ENCODE measurements around the gene ECE1.
A peak's percentile ranks its signal among the peaks of the same experiment; 100 is the strongest.

ECE1 gene

GRCh38 chr1:21289700-21290545 lies at the start of gene ECE1:
Gene ECE1, minus strand, starts transcription at chr1:21290463. Its CDS starts 49 bp downstream, at chr1:21290414.
- DNase-seq (ENCODE audit: extremely low read depth in 1 of 2, low read depth in 1 of 2), result no peak

DNA sequence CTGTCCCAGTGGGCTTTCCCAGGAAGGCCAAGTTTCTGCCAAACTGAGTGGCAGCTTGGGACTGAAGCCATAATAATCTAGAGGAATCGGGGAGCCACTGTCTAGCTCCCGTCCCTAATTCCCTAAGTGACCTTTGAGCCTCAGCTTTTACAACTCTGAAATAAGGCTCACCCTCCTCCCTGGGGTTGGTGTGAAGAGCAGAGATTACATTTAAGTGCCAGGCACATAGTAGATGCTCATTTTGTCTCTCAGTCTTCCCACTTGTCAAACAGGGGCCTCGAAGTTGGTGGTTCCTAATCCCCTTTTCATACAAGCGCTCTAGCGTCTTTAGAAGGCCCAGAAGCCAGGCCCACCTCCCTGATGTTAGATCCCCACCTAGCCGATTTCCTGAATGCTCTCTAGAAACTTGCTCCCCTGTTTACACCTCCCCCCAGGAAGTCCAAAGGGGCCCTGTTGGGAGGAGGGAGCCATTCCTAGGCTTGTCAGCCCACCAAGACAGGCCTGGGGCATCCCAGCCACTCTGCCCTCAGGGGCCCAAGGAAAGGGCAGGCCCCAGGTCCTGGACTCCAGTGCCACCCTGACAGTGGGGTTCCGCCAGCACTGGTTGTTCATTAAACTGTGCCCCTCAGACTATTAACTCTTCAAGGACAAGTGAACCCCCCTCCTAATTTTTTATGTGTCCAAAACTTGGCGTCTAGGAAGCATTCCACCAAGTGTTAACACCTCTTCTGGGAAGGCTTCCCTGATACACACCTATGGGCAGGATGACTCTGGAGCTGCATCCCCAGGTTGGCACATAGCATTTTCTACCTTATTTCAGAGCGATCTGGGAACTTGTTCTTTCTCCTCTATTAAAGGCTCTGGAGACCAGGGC lies 49.3 kb upstream of the ECE1 start:
- DNase-seq (ENCODE audit: extremely low read depth in 1 of 2, low read depth in 1 of 2), result no peak

DNA sequence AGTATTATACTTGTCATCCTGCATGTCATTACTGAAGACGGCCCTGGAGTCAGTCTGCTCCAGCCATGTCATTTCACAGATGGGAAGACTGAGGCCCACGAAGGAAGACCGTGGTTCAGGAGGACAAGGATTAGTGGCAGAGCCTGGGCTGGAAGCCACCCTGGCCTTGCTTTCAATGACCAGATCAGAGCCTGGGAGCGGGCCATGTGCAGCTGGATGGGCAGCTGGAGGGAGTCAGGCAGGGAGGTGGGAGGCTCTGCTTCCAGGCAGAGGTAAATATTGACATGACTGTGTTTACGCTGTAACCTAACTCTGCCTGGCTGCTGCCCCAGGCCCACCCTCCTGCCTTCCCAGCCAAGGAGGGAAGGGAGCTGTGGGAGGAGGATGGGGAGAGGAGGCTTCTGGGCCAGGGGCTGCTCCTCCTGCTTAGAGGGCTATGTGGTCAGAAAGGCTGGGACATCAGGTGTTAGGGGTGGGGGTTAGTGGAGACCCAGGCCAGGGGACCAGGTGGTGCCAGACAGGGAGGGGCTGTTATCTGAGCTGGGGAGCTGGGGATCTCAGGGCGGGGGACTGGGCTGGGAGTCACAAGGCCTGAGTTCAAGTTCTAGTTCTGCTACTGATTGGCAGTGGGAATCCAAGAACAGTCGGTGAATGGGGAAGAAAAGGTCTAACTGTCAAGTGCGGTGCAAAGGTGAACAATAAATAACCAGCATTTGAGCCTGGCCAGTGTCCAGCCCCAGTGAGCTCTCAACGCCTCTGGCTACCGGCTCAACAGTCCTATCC lies 48.5 kb upstream of the ECE1 start:
- DNase-seq (ENCODE audit: extremely low read depth in 1 of 2, low read depth in 1 of 2), result no peak

GRCh38 chr1:21337928-21338572 lies 47.8 kb upstream of the ECE1 start:
- DNase-seq (ENCODE audit: extremely low read depth in 1 of 2, low read depth in 1 of 2), result no peak

GRCh38 chr1:21337454-21337927 lies 47.2 kb upstream of the ECE1 start:
- DNase-seq (ENCODE audit: extremely low read depth in 1 of 2, low read depth in 1 of 2), result no peak

GRCh38 chr1:21337010-21337437 lies 46.8 kb upstream of the ECE1 start:
- DNase-seq (ENCODE audit: extremely low read depth in 1 of 2, low read depth in 1 of 2), result no peak

GRCh38 chr1:21335750-21336224 lies 45.5 kb upstream of the ECE1 start:
- no peak for DNase-seq (ENCODE audit: extremely low read depth in 1 of 2, low read depth in 1 of 2)

GRCh38 chr1:21335088-21335691 lies 44.9 kb upstream of the ECE1 start:
- no peak for DNase-seq (ENCODE audit: extremely low read depth in 1 of 2, low read depth in 1 of 2)

DNA sequence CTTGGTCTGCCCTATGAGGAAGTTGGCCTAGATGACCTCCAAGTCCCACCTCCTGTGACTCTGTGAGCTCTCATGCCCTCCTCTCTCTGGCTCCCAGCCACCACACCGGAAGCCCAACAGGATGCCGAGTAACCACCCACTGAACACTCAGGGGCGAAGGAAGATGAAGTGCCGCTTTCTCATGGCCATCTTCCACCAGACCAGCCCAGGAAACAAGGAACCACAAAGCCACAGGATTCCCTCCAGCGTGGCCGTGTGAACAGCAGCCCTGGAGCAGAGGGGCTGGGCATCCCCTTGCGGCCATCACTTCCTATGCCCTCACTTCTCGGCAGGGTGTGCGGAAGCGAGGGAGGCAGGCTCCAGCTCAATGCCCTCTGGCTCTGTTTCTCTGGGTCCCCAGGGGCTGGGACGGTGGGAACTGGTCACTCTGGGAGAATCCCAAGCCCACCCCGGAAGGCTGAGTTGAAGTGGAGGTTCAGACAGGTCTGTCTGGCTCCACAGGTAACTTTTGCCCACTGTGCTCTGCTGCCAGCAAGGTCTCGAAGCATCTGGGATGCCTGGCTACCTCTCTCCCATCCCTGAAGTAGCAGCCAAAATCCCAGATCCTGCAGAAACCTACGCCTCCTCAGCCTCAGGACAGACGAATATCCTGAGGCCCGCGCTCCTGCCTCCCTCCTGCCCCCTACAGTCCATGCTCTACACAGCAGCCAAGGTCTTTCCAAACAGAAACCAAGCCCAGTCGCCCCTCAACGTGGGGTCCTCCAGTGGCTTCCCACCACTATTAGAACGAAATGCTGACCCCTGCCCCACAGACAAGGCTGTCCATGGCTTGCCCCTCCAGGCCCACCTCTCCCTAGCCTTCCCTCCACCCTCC lies 44.2 kb upstream of the ECE1 start:
- DNase-seq (ENCODE audit: extremely low read depth in 1 of 2, low read depth in 1 of 2), result peak; percentile 42 to 65

- DNase-seq (ENCODE audit: extremely low read depth in 1 of 2, low read depth in 1 of 2), result no peak
Observed at GRCh38 chr1:21333824-21334213, 43.6 kb upstream of the ECE1 start.

- DNase-seq (ENCODE audit: extremely low read depth in 1 of 2, low read depth in 1 of 2), result no peak
Observed at GRCh38 chr1:21332554-21333311, 42.5 kb upstream of the ECE1 start.

GRCh38 chr1:21331752-21332478 lies 41.7 kb upstream of the ECE1 start:
- DNase-seq (ENCODE audit: extremely low read depth in 1 of 2, low read depth in 1 of 2), result no peak

DNA sequence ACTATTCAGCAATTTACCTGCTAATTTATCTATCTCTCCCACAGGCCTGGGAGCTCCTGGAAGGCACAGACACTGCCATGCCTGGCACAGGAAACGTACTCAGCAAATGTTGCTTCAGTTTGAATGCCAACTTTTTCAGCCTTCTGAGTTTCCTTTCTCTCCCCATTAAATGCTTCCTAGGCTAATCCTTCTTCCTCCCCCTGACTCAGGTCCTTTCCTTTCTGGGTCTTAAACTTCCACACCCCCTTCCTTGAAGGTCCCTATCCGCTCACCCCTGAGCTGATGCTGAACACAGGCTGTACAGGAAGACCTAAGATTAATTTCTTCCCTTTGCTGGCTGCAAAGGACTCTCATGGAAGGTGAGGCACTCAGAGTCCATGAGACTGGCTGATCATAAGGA lies 40.3 kb upstream of the ECE1 start:
- DNase-seq (ENCODE audit: extremely low read depth in 1 of 2, low read depth in 1 of 2), result no peak

- DNase-seq (ENCODE audit: extremely low read depth in 1 of 2, low read depth in 1 of 2), result no peak
Observed at GRCh38 chr1:21329209-21329844, 39.1 kb upstream of the ECE1 start.

GRCh38 chr1:21327566-21328323 lies 37.5 kb upstream of the ECE1 start:
- DNase-seq (ENCODE audit: extremely low read depth in 1 of 2, low read depth in 1 of 2), result no peak

DNA sequence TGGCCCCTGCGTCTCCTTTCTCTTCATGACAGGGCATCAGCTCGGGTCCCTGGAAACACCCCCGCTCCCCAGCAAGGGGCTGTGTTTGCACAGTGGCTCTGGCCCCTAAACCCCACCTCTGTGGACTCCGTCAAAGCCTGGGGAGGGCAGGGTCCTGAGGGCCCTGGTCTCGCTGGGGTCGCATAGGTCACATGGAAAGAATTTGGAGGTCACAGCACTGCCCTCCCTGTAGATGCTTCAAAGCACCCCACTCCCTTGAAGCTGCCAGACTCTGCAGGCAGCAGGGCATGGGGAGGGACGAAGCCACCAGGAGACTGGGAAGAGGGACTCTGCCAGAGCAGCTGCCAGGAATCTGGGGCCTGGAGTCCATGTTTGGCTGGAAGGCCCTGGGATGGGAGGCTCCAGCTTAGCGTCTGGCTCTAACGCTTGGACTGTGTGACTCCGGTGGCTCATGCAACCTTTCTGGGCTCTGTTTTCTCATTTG lies 36.6 kb upstream of the ECE1 start:
- no peak for DNase-seq (ENCODE audit: extremely low read depth in 1 of 2, low read depth in 1 of 2)
